Measurements from ENCODE around the gene ABAT.
"Not testable (repeated sequence)": the region's sequence is repeated elsewhere in the genome, so short reads cannot be mapped to it uniquely, and the experiment has no call there.

ABAT gene

GRCh38 chr16:8798535-8799157 is 124.2 kb downstream of the ABAT start:
- ATAC-seq: 0 out of 3 replicates have a peak, but pooled peaks have one; percentile 3
- no peak for TF ChIP-seq ISL1 (CRISPR knock-in tag; IDR thresholded peaks at IDR 0.05)
- TF ChIP-seq SNAI2 (CRISPR knock-in tag; IDR thresholded peaks at IDR 0.05): no peak
- no peak for TF ChIP-seq RARB (CRISPR knock-in tag; IDR thresholded peaks at IDR 0.05)
- no peak for TF ChIP-seq POU6F1 (CRISPR knock-in tag; IDR thresholded peaks at IDR 0.05; ENCODE audit: borderline replicate concordance, low read depth)
- TF ChIP-seq PPARA (CRISPR knock-in tag; IDR thresholded peaks at IDR 0.05; ENCODE audit: borderline replicate concordance): no peak
- no peak for TF ChIP-seq ESRRG (CRISPR knock-in tag; IDR thresholded peaks at IDR 0.05)
- no peak for TF ChIP-seq ZNF565 (CRISPR knock-in tag; conservative IDR thresholded peaks at IDR 0.05; ENCODE audit: low read depth)
- no peak for TF ChIP-seq ARNTL (CRISPR knock-in tag; IDR thresholded peaks at IDR 0.05; ENCODE audit: borderline replicate concordance, low read depth)
- TF ChIP-seq PATZ1 (CRISPR knock-in tag; IDR thresholded peaks at IDR 0.05; ENCODE audit: borderline replicate concordance): no peak
- no peak for TF ChIP-seq CSDC2 (CRISPR knock-in tag; IDR thresholded peaks at IDR 0.05)
- TF ChIP-seq TCF4 (CRISPR knock-in tag; IDR thresholded peaks at IDR 0.05; ENCODE audit: borderline replicate concordance): no peak
- TF ChIP-seq OSR1 (CRISPR knock-in tag; IDR thresholded peaks at IDR 0.05): no peak
- TF ChIP-seq CREB5 (CRISPR knock-in tag; IDR thresholded peaks at IDR 0.05; ENCODE audit: low read depth): no peak
- TF ChIP-seq ZFP30 (CRISPR knock-in tag; IDR thresholded peaks at IDR 0.05): no peak
- no peak for TF ChIP-seq ZNF70 (CRISPR knock-in tag; IDR thresholded peaks at IDR 0.05)

GRCh38 chr16:8801701-8802100 is 127.3 kb downstream of the ABAT start:
- no peak for ATAC-seq
- TF ChIP-seq ZNF70 (CRISPR knock-in tag; IDR thresholded peaks at IDR 0.05): no peak
- no peak for TF ChIP-seq TSHZ2 (CRISPR knock-in tag; IDR thresholded peaks at IDR 0.05)
- no peak for TF ChIP-seq ZNF565 (CRISPR knock-in tag; conservative IDR thresholded peaks at IDR 0.05; ENCODE audit: low read depth)
- TF ChIP-seq ARNTL (CRISPR knock-in tag; IDR thresholded peaks at IDR 0.05; ENCODE audit: borderline replicate concordance, low read depth): no peak
- no peak for TF ChIP-seq ZC3H10 (CRISPR knock-in tag; IDR thresholded peaks at IDR 0.05)
- TF ChIP-seq ZNF8 (CRISPR knock-in tag; IDR thresholded peaks at IDR 0.05): no peak
- TF ChIP-seq CSDC2 (CRISPR knock-in tag; IDR thresholded peaks at IDR 0.05): no peak
- TF ChIP-seq ESRRG (CRISPR knock-in tag; IDR thresholded peaks at IDR 0.05): no peak
- TF ChIP-seq TOX (CRISPR knock-in tag; IDR thresholded peaks at IDR 0.05; ENCODE audit: borderline replicate concordance): no peak
- no peak for TF ChIP-seq RARB (CRISPR knock-in tag; IDR thresholded peaks at IDR 0.05)
- no peak for TF ChIP-seq GLIS3 (CRISPR knock-in tag; IDR thresholded peaks at IDR 0.05)
- TF ChIP-seq CSRNP3 (CRISPR knock-in tag; IDR thresholded peaks at IDR 0.05): no peak
- no peak for TF ChIP-seq CREB5 (CRISPR knock-in tag; IDR thresholded peaks at IDR 0.05; ENCODE audit: low read depth)
- no peak for TF ChIP-seq POU6F1 (CRISPR knock-in tag; IDR thresholded peaks at IDR 0.05; ENCODE audit: borderline replicate concordance, low read depth)
- TF ChIP-seq PPARA (CRISPR knock-in tag; IDR thresholded peaks at IDR 0.05; ENCODE audit: borderline replicate concordance): no peak
- no peak for TF ChIP-seq ZFP30 (CRISPR knock-in tag; IDR thresholded peaks at IDR 0.05)
- no peak for TF ChIP-seq ISL1 (CRISPR knock-in tag; IDR thresholded peaks at IDR 0.05)
- TF ChIP-seq PATZ1 (CRISPR knock-in tag; IDR thresholded peaks at IDR 0.05; ENCODE audit: borderline replicate concordance): no peak
- TF ChIP-seq TCF4 (CRISPR knock-in tag; IDR thresholded peaks at IDR 0.05; ENCODE audit: borderline replicate concordance): no peak

- ATAC-seq: not testable (repeated sequence)
Measured at GRCh38 chr16:8803733-8804132, 129.3 kb downstream of the ABAT start.

Data from SK-N-SH treated with all-trans-retinoic acid at 6 μM for 48 hours (cell line).